ENCODE results near the gene CPB1.
A peak's percentile ranks its signal among the peaks of the same experiment; 100 is the strongest.

The CPB1 gene

DNA sequence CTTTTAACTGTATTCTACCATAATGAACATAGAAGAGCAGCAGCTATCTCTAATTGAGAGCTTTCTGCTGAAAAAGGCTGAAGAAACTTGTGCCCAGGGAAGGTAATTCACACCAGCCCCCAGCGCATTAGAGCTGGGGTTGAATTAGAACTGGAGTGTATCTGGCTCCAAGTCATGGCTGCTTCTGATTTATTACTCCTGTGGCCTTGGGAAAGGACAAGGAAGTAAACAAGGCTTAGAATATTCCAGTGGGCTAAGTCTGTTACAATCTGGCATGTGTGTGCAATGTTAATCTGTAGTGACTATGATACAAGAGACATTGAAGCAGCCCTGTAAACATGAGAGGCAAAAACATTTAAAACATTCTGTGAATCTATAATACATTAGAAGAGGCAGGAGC is 55.6 kb downstream of the CPB1 start:
- no peak for DNase-seq (ENCODE audit: low read depth)

GRCh38 chr3:148884261-148884660 is 56.6 kb downstream of the CPB1 start:
- DNase-seq (ENCODE audit: low read depth): peak; percentile 76

- no peak for DNase-seq (ENCODE audit: low read depth)
These were observed 62.2 kb downstream of the CPB1 start for GRCh38 chr3:148889828-148890227.

- DNase-seq (ENCODE audit: low read depth): peak; percentile 73
These were observed 68.5 kb downstream of the CPB1 start for GRCh38 chr3:148896062-148896461.

DNA sequence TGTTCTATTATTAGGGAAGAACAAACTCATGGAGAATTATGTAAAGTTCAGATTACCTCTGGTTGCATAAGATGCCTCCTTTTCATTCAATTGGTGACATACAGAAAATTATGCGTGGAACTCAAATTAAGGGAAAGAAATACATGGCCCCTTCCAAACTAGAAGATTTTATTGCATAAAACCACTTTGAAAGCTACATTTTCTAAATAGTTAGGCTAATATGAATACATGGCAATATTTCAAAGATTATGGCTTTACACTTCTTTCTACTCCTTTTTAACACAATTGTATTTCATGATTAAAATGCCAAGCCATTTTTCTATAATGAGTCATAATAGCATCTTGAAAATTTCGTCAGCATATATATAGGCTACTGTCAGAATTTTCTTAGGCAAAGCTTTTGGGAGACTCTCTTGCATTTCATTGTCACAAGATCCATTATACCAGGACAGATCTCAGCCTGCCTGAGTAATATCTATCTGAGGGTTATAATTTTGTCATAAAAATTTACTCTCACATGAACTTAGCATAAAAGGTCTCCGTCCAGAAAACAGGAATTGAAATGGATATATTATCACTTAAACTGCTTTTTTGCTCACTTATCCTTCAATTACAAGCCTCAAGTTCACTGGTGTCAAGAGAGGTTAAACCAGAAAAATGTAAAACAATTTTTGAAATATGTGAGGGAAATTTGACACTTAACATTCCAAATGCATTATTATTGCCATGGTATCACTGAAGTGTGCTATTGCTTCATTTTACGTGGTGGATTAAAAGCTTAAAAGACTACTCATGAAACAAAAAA is 74.6 kb downstream of the CPB1 start:
- peak; percentile 85 for DNase-seq (ENCODE audit: low read depth)

DNA sequence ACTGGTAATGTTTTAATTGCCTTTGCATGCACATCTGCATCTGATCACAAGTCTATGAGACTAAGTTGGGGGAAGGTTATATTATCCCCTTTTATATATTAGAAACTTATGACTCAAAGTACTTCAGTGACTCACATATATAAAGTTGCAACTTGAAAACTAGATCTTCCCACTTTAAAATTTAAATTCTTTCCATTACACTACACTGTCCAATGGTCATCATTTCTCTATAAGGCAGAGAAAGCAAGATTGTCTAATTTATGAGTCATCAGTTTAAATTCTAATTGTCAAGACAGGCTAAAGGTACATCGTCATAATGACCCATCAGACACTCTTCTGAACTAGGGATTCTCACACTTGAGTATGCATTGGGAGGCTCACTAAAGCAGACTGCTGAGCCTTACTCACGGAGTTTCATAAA is 75.4 kb downstream of the CPB1 start:
- DNase-seq (ENCODE audit: low read depth): peak; percentile 76

- peak; percentile 76 for DNase-seq (ENCODE audit: low read depth)
These were observed 76.3 kb downstream of the CPB1 start for GRCh38 chr3:148903941-148904340.

DNA sequence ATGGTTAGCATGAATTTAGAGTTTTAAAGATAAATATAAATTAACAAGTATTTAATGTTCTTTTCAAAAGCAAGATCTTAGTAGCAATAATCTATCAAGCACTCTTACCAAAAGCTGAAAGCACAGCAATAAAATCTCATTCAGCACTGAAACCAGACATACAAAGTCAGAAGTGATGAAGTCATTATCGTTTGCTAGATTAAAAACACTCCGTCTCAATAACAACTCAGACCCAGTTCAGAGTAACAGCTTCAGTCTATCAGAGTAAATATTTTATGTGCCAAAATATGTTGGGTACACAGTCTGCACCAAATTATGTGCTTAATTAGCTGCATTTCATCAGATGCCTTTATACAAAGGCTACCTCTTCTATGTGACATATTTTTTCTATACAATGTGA is 79.1 kb downstream of the CPB1 start:
- DNase-seq (ENCODE audit: low read depth): no peak

Measured in EH (cell line).